ENCODE data around the gene RAB11FIP2.
"Not testable (repeated sequence)": the region's sequence is repeated elsewhere in the genome, so short reads cannot be mapped to it uniquely, and the experiment has no call there.

Gene RAB11FIP2

DNA sequence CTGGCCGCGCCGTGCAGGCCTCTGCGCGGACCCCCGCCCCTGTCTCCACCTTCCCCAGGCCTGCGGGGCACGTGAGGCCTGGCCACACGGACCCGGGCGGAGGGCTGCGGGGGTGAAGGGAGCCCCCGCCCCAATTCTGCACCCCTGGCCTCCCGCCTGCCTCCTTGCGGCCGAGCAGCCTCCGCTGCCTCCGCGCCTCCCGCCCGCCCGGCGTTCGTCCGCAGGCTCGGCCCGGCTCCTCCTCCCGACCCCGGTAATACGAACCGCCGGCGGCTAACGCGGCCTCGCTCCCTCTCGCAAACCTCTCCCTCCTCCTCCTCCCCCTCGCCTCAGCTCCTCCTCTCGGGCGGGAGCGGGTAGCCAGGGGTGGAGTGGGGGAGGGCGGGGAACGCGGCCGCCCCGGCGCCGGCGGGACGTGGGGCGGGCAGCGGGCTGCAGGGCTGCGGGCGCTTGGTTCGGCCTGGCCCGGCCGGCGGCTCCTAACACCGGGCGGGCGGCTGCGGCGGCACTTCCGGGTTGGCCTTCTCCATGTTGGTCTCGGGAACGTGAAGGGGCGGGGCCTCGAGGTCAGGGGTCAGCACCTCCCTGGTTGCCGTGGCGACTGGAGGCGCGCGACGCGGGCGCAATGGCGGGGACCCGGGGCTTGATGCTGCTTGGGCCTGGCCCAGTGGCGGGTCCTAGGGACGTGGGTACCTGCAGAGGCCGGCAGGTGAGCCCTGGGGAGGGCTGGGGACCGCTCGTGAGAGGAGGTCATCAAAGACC is at the start of gene RAB11FIP2:
RAB11FIP2 (minus strand) TSS at position 547 of the 762 bp plus-strand sequence. CDS start 778 bp downstream, outside the sequence.
- DNase-seq: peak; percentile 96

DNA sequence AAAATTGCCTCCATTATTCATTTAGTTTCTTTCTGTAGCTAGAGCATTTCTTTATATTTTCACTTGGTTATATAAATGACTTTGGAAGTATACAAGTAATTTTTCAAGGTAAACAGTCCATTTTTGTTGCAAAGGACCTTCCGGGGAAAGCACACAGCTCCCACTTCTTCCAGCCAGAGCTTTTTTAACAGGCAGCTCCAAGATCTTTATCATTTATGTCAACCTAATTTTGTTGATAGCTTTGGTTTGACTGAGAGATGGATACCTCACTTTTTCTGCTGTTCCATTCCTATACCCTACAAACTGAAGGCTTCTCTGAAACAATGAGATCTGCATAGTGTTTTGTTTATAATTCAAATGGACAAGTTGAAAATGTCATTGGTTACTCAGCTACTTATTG is 49.3 kb upstream of the RAB11FIP2 start:
- no peak for DNase-seq

DNA sequence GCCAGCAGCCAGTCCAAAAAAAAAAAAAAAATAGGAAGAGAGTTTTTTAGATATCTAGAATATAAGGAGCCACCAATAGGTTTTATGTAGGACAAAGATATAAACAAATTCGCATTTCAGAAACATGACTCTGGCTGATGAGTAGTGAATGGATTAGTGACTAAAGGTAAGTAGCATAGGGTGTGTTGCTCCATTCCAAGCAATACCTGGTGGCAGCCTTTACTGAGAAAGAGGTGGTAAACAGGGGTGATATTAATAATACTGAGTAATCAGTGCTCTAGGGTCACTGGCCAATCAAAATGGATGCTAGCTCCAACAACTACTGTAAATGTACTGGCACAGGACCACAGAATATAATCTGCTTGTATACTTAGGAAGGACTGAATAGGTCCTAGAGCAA is 45.5 kb upstream of the RAB11FIP2 start:
- no peak for DNase-seq

DNA sequence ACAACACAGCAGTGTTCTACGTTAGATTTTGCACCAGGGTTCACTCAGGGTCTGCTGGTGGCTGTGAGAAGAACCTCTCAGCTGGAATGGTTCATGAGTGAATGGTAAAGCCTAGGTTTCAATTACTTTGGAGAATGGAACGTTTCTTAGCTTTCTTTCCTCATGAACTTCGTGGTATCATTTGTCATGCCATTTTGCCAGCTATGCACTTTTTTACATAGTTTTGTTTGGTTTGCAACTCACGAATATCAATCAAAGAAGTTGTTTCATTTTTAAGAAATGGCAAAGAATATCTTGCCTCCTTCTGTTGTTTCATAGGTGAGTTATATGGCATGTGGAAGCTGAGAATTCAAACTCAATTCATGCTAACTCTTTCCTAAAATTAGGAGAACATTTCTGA is 34.1 kb upstream of the RAB11FIP2 start:
- DNase-seq: no peak

GRCh38 chr10:118076705-118077104 is 30.0 kb upstream of the RAB11FIP2 start:
- no peak for DNase-seq

- DNase-seq: no peak
Observed at GRCh38 chr10:118072840-118073239, 26.1 kb upstream of the RAB11FIP2 start.

GRCh38 chr10:118067389-118067788 is 20.6 kb upstream of the RAB11FIP2 start:
- DNase-seq: not testable (repeated sequence)

- no peak for DNase-seq
Observed at GRCh38 chr10:118062798-118063238, 16.1 kb upstream of the RAB11FIP2 start.

DNA sequence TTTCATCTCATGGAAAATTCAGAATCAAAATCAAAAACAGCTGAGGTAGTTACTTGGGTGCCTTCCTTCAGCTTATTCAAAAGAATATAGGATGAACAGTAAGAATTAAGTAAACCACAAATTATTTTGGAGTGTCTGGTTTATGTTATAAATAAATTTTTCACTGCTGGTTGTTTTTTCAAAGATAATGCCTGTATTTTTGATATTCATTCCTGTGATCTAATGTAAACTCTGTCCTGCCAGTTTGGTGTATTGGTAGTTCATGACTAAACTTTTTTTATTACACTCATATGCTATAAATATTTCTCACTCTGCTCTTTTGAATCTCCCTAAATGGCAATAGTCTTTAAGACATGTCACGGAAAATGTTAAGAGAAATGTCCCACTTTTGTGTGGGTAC is 11.6 kb upstream of the RAB11FIP2 start:
- no peak for DNase-seq

DNA sequence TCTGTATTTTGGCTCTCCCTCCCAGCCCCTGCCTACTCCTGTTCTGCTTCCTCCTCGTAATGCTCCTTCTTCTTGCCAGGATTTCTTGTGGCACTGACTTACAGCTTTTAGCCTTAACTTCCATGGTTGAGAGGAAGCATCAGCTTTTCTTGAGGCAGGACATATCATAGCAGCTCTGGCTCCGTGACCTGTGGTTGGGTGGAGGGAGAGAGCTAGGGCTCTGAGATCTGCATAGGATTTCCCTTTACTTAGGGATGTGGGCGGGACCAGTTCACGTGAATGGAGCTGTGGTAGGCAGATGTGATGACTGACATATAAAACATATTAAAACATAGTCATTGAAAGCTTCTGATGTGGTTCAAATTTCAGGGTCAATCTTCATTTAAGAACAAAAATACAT is 10.6 kb upstream of the RAB11FIP2 start:
- DNase-seq: no peak

GRCh38 chr10:118054383-118054782 is 7.6 kb upstream of the RAB11FIP2 start:
- DNase-seq: no peak

DNA sequence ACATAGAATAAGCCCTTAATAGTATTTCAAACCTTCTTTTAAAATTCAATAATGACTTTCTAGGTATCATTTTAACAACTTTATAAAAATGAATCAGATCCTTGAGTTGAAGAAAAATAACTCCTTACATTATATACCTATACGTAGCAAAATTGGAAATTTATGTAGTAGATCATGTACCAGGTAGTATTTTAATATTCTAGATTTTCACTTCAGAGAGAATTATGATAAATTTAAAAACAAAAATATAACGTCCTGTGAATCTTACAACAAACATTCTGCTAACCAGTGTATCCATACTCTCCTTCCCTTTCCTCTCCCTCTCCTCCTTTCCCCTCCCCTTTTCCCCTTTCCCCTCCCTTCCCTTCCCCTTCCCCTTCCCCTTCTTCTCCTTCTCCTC is 6.1 kb upstream of the RAB11FIP2 start:
- no peak for DNase-seq

DNA sequence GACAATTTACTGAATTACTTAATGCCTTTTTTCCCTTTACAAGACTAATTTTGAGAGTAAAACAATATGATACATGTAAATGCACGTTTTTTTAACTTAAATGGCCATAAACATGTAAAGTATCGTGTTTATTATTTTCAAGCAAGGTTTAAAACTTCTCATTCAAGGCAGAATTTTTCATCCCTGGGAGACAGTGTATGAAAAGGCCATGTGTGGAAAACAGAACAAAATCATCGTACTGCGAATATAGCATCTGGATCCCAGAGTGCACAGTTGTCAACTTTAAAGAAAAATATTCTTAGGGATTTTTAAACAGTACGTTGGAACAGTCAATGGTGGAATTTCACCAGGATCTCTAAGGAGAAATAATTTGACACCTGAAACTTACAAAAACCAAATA is 1.1 kb upstream of the RAB11FIP2 start:
- DNase-seq: no peak

- peak; percentile 3 for DNase-seq
Observed at GRCh38 chr10:118047157-118047719, 497 bp upstream of the RAB11FIP2 start.

DNA sequence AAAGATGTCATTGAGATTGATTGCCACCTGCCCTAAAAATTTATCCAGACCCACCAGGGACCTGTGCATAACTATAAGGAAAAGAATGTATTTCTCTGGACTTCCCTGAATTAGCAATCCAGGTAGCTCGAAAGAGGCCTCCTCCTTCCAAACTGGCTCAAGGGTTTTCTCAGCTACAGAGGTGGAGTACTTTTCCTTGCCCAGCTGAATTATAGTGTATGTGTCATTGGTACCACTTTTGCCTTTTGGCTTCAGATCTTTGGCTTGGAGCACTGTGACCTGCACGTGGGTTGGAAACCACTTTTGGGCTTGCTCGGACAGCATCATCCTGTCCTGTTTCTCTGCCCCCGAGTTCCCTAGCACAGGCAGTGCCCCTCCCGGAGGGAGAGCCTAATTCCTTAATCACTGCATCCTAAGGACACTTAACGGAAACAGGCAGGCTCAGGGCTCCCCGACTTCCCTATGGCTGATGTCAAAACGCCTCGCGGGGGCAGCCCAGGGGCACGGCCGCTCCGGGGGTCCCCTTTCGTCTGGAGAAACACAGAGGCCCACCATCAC is 825 bp downstream of the RAB11FIP2 start:
- peak; percentile 29 for DNase-seq

- DNase-seq: no peak
Observed at GRCh38 chr10:118045158-118045836, 1.4 kb downstream of the RAB11FIP2 start.

- no peak for DNase-seq
Observed at GRCh38 chr10:118042827-118043242, 3.9 kb downstream of the RAB11FIP2 start.

- DNase-seq: no peak
Observed at GRCh38 chr10:118042336-118042735, 4.4 kb downstream of the RAB11FIP2 start.

DNA sequence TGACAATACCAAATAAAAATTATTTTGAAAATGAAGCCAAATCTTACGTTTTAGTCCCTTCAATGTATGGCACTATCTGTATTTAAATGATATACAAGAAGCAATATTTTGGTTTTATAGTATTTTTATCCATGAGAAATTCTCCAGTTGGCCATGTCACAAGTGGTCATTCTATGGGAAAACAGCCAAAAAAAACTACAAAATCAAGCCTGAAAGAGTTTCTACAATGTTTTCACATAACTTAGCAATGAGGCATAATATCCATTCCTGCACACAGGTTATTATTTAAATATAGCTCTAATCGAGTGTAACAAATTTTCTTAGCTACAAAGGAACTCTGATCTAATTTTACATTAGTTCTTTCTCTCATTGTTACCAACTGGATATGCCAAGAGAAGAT is 5.4 kb downstream of the RAB11FIP2 start:
- DNase-seq: no peak

DNA sequence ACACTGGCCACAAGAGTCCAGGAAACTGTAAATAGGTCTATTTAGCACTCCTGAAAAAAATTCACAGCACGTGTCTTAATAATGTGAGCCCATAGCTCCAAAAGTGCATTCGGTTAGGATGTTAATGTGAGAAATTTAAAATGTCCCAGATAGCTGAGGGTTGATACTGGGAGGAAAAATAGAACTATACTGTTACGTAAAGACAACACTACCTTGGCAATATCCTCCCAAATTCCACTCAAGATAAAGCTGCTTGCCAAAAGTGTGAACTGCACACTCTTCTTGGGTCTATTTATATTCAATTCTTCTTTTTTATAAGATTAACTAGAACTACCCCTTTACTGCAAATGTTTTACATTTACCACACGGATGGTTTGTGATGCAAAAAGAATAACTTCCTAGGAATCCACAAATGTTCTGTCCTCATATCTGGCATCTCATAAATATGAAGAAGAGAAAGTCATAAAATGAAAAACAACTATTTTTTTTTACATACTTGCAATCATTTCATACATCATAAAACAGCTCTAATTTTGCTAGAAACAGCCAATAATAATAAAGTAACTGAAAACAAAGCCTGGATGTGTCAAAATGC is 10.4 kb downstream of the RAB11FIP2 start:
- no peak for DNase-seq

DNA sequence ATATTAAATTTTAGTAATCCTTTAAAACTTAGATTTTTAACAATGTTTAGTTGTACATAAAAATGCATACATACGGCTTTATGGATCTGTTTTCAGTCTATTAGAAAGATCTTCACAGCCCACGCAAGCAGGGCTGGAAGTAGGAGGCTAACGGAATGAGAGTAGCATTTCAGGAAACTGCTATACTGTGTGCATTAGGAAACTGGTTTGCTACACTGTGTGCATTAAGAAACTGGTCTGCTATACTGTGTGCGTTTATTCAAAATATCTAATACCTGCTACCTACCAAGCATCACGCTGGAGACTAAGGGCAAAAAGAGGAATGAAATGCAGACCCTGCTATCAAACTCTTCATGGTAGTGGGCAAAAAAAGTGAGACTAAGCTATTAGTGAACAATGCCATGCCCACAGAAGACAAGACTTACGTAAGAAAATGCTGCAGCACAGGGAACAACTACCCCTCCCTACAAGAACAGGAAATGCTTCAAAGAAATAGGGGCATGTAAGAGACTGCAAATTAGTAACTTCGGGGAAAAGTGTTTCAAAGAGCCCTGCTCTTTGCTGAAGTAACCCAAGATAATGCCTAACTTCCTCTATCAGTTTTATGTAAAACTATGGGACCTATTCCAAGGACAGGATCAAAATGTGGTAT is 11.3 kb downstream of the RAB11FIP2 start:
- no peak for DNase-seq

DNA sequence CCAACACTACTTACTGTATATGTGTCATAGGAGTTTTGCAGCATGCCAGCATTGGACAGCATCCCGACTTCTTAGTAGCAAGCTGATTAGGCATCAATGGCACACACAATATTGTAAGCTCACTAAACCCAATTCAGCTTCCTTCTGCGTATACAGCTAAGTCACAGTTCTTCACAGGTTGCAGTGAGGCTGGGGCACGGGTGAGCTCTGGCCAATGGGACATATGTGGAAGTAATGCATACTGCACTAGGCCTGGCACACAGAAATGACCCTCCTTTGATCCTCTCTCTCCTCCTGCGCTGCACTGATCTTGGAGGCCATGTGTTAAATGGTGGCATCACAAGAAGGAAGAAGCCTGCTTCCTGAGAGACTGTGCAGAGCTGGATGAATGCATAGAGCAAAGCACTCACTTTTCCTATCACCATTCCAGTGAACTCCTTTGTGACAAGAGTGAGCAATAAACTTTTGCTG is 11.9 kb downstream of the RAB11FIP2 start:
- DNase-seq: no peak

DNA sequence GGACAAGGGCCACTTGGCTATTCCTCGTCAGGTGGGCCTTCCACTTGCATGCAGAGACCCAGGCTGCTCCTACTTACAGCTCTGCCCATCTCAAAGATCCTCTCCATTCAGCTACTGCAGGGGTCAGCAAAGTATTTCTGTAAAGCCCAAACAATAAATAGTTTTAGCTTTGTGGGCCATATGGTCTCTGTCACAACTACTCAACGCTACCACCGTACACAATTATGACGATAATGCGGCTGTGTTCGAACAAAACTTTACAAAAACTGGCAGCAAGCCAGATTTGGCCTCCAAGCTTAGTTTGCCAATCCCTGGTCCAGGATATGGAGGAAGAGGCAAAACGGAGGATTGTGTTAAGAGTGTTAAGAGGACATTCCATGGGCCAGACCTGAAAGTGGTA is 12.8 kb downstream of the RAB11FIP2 start:
- DNase-seq: no peak

Data from activated CD4-positive, alpha-beta T cell treated with anti-CD3 and anti-CD28 coated beads for 48 hours (primary cell).